Stomach (tissue), 9 donors: ENCODE data around the gene IL24. TPM values are rescaled to one million over a fixed set of nuclear protein-coding genes. Genes with fewer than 3 reads are reported as not detected.

Experiments used
- DNase-seq, 2 donors: peaks; one replicate each; pipeline versions ENCODE4 v3.0.0 to v3.0.0-alpha.2; 2013 to 2019
- H3K27ac ChIP-seq, 5 donors: fragments of 200-600 bp in 4 of 5; sonication (generic) in 4 of 5; one replicate each; pipeline ENCODE4 v1.5.1; 2013 to 2019; ENCODE audit warnings: mild to moderate bottlenecking in 1 of 5, moderate library complexity in 1 of 5
- H3K27me3 ChIP-seq, 3 donors: fragments of 200-600 bp; sonication (generic); one replicate each; pipeline ENCODE4 v1.5.1; 2017 to 2019; ENCODE audit warnings: mixed run types in 1 of 3
- H3K36me3 ChIP-seq, 4 donors: fragments of 200-600 bp; sonication (generic); 1 replicate in 3 of 4; 2 replicates in 1 of 4; pipeline ENCODE4 v1.5.1; 2016 to 2019
- H3K4me1 ChIP-seq, 4 donors: fragments of 200-600 bp; sonication (generic); one replicate each; pipeline ENCODE4 v1.5.1; 2016 to 2019
- H3K4me3 ChIP-seq, 4 donors: fragments of 200-600 bp; sonication (generic) in 3 of 4; one replicate each; pipeline ENCODE4 v1.5.1; 2016 to 2019; ENCODE audit warnings: mild to moderate bottlenecking in 1 of 4
- H3K9me3 ChIP-seq, 4 donors: fragments of 200-600 bp; sonication (generic); one replicate each; pipeline ENCODE4 v1.5.1; 2016 to 2019
- CTCF ChIP-seq, 7 experiments: fragments of 450-650 bp in 4 of 7; fragments of 200-600 bp in 3 of 7; sonication (generic) in 3 of 7; IDR thresholded peaks; one replicate each; pipeline ENCODE4 v1.5.1; 2016 to 2019; ENCODE audit warnings: antibody characterized with exemption in 7 of 7, control low read depth in 2 of 7, mild to moderate bottlenecking in 1 of 7
- EP300 ChIP-seq: sonication (generic); formaldehyde crosslinking; IDR thresholded peaks from one replicate; pipeline ENCODE4 v1.6.1; 2017; ENCODE audit warnings: antibody characterized with exemption
- POLR2A ChIP-seq, 4 donors: fragments of 450-650 bp; IDR thresholded peaks; one replicate each; pipeline ENCODE4 v1.6.1; 2016; ENCODE audit warnings: antibody characterized with exemption in 4 of 4, control low read depth in 2 of 4, mild to moderate bottlenecking in 1 of 4, moderate library complexity in 1 of 4
- POLR2AphosphoS5 ChIP-seq, 3 donors: sonication (generic); formaldehyde crosslinking; IDR thresholded peaks; one replicate each; pipeline ENCODE4 v1.6.1; 2016; ENCODE audit warnings: antibody characterized with exemption in 3 of 3
- WGBS, 5 donors: extraction: QIAGEN DNeasy Blood & Tissue Kit in 3 of 5; methylation state at CpG; one replicate each; pipeline versions ENCODE4 v1.1.5 to v1.1.7; 2013 to 2018; 5-methylcytosine and 5-hydroxymethylcytosine counted together
- intact Hi-C: fragments of 100-400 bp; cut with DNase I; formaldehyde crosslinking; loops from one replicate; pipeline ENCODE4 v1.15.1; 2023; ENCODE audit warnings: low total_unique reads
- polyA plus RNA-seq, 3 donors: library from polyadenylated mRNA; stranded (reverse); fragments of 200-250 nt; gene quantifications; one replicate each; pipeline ENCODE4 v1.2.3, GENCODE V29; 2013
- total RNA-seq, 5 donors: library from RNA; depleted of rRNA; stranded (reverse); fragments of >200 nt; gene quantifications; one replicate each; pipeline versions ENCODE4 v1.1.0 to v1.2.3, GENCODE V29; 2014 to 2016
- donor health status: healthy with polysubstance abuse.
- donor health status: Bipolar disorder and iron deficiency.
- donor health status: healthy.

The IL24 gene
- total and polyA plus RNA-seq, 8 donors = 1.00 TPM; not detected in 7

- Histone ChIP-seq H3K4me3 (no peak overlapping the region), H3K27ac (no peak overlapping the region), H3K36me3 (no peaks in the 10 kb centered on the region), H3K4me1 (peaks cover 0 to 9% (median 4%) of the 10 kb centered on the region in 4 donors), H3K27me3 (no peaks in the 10 kb centered on the region), H3K9me3 (peaks cover 0 to 1% (median 0%) of the 10 kb centered on the region in 4 donors)
- TF ChIP-seq POLR2A (IDR thresholded peaks at IDR 0.05) (no peak), EP300 (no peak), CTCF (IDR thresholded peaks at IDR 0.05) (no peak), POLR2AphosphoS5 (IDR thresholded peaks at IDR 0.05) (no peak)
- intact Hi-C loops = no loop called here
- WGBS, 5 donors = 80 to 92% (median 91%) methylated on average over 1 of the region's 1 CpG
- DNase-seq = no peak
Observed at GRCh38 chr1:206867239-206867638, 30.0 kb upstream of the IL24 start.

GRCh38 chr1:206867716-206868115, 29.5 kb upstream of the IL24 start:
- Histone ChIP-seq H3K27me3 (no peaks in the 10 kb centered on the region), H3K36me3 (no peaks in the 10 kb centered on the region), H3K4me3 (no peak overlapping the region), H3K9me3 (peaks cover 0 to 6% (median 0%) of the 10 kb centered on the region in 4 donors), H3K4me1 (peaks cover 0 to 9% (median 4%) of the 10 kb centered on the region in 4 donors), H3K27ac (no peak overlapping the region)
- intact Hi-C loops = no loop called here
- no peak for DNase-seq
- no peak for TF ChIP-seq EP300
- no peak for TF ChIP-seq POLR2AphosphoS5 (IDR thresholded peaks at IDR 0.05)
- no peak for TF ChIP-seq POLR2A (IDR thresholded peaks at IDR 0.05)
- TF ChIP-seq CTCF (IDR thresholded peaks at IDR 0.05) = no peak

GRCh38 chr1:206868264-206868663, 29.0 kb upstream of the IL24 start:
- Histone ChIP-seq H3K4me1 (peaks cover 0 to 9% (median 4%) of the 10 kb centered on the region in 4 donors), H3K36me3 (no peaks in the 10 kb centered on the region), H3K27ac (no peak overlapping the region), H3K4me3 (no peak overlapping the region), H3K9me3 (peaks cover 0 to 8% (median 0%) of the 10 kb centered on the region in 4 donors), H3K27me3 (no peaks in the 10 kb centered on the region)
- 31 to 52% (median 36%) methylated on average over 1 of the region's 1 CpG for WGBS, 5 donors
- intact Hi-C loops = no loop called here
- no peak for TF ChIP-seq POLR2AphosphoS5 (IDR thresholded peaks at IDR 0.05)
- TF ChIP-seq POLR2A (IDR thresholded peaks at IDR 0.05) = no peak
- no peak for TF ChIP-seq EP300
- TF ChIP-seq CTCF (IDR thresholded peaks at IDR 0.05) = no peak
- no peak for DNase-seq

GRCh38 chr1:206872139-206872538, 25.1 kb upstream of the IL24 start:
- intact Hi-C loops = no loop called here
- 72 to 87% (median 78%) methylated on average over 3 of the region's 3 CpGs for WGBS, 5 donors
- TF ChIP-seq POLR2A (IDR thresholded peaks at IDR 0.05) = no peak
- no peak for TF ChIP-seq EP300
- no peak for TF ChIP-seq CTCF (IDR thresholded peaks at IDR 0.05)
- no peak for TF ChIP-seq POLR2AphosphoS5 (IDR thresholded peaks at IDR 0.05)
- H3K36me3 ChIP-seq = no peaks in the 10 kb centered on the region
- peaks cover 0 to 15% (median 11%) of the 10 kb centered on the region in 4 donors for H3K9me3 ChIP-seq
- H3K4me1 ChIP-seq = no peaks in the 10 kb centered on the region
- no peak overlapping the region for H3K27ac ChIP-seq
- DNase-seq = no peak
- no peaks in the 10 kb centered on the region for H3K27me3 ChIP-seq
- no peak overlapping the region for H3K4me3 ChIP-seq
